ENCODE data around the gene CIRBP. TPM values are rescaled to one million over a fixed set of nuclear protein-coding genes. Genes with fewer than 3 reads are reported as not detected.

The CIRBP gene
- total and polyA plus RNA-seq, 3 donors from 2014 or later = 483 to 661 (median 621) TPM

GRCh38 chr19:1230783-1231489 lies 38.2 kb upstream of the CIRBP start:
- H3K9me3 ChIP-seq = no peaks in the 10 kb centered on the region
- no peaks in the 10 kb centered on the region for H3K27me3 ChIP-seq
- WGBS, 2 donors = 62 to 83% methylated on average over 29 to 38 of the region's 38 CpGs
- TF ChIP-seq POLR2A (IDR thresholded peaks at IDR 0.05) = no peak
- no peak for TF ChIP-seq CTCF (IDR thresholded peaks at IDR 0.05)
- no peaks in the 10 kb centered on the region for H3K36me3 ChIP-seq (ENCODE audit: low read depth, missing control alignments)
- intact Hi-C loops (cut with DNase I; ENCODE audit: low total_unique reads) = no loop called here
- no peak overlapping the region for H3K4me3 ChIP-seq
- H3K4me1 ChIP-seq = peaks cover 18% of the 10 kb centered on the region
- H3K27ac ChIP-seq = no peak overlapping the region
- no peak for DNase-seq

- no peaks in the 10 kb centered on the region for H3K27me3 ChIP-seq
- no peak for DNase-seq
- WGBS, 2 donors = 79 to 89% methylated on average over 5 to 15 of the region's 15 CpGs
- H3K9me3 ChIP-seq = no peaks in the 10 kb centered on the region
- no peaks in the 10 kb centered on the region for H3K36me3 ChIP-seq (ENCODE audit: low read depth, missing control alignments)
- TF ChIP-seq POLR2A (IDR thresholded peaks at IDR 0.05) (no peak), CTCF (IDR thresholded peaks at IDR 0.05) (no peak)
- H3K27ac ChIP-seq = peak overlapping the region in 1 of 2 donors; percentile 39
- no peak overlapping the region for H3K4me3 ChIP-seq
- peaks cover 20% of the 10 kb centered on the region for H3K4me1 ChIP-seq
- intact Hi-C loops (cut with DNase I; ENCODE audit: low total_unique reads) = no loop called here
Observed at GRCh38 chr19:1231729-1232637, 37.1 kb upstream of the CIRBP start.

GRCh38 chr19:1232652-1233072 lies 36.5 kb upstream of the CIRBP start:
- no peaks in the 10 kb centered on the region for H3K36me3 ChIP-seq (ENCODE audit: low read depth, missing control alignments)
- DNase-seq = peak; percentile 77
- peak overlapping the region in 1 of 2 donors; percentile 39 for H3K27ac ChIP-seq

GRCh38 chr19:1233115-1233667 lies 35.9 kb upstream of the CIRBP start:
- H3K36me3 ChIP-seq (ENCODE audit: low read depth, missing control alignments) = no peaks in the 10 kb centered on the region
- no peaks in the 10 kb centered on the region for H3K9me3 ChIP-seq
- WGBS, 2 donors = 49 to 62% methylated on average over 3 to 24 of the region's 24 CpGs
- intact Hi-C loops (cut with DNase I; ENCODE audit: low total_unique reads) = no loop called here
- no peaks in the 10 kb centered on the region for H3K27me3 ChIP-seq
- no peak for DNase-seq
- H3K4me1 ChIP-seq = peaks cover 27% of the 10 kb centered on the region
- no peak for TF ChIP-seq POLR2A (IDR thresholded peaks at IDR 0.05)
- H3K27ac ChIP-seq = no peak overlapping the region
- H3K4me3 ChIP-seq = no peak overlapping the region

More at GRCh38 chr19:1232652-1233072, 36.5 kb upstream of the CIRBP start:
- no peaks in the 10 kb centered on the region for H3K9me3 ChIP-seq
- no peak overlapping the region for H3K4me3 ChIP-seq
- peaks cover 24% of the 10 kb centered on the region for H3K4me1 ChIP-seq
- TF ChIP-seq POLR2A (IDR thresholded peaks at IDR 0.05) = no peak
- no peak for TF ChIP-seq CTCF (IDR thresholded peaks at IDR 0.05)
- no peaks in the 10 kb centered on the region for H3K27me3 ChIP-seq
- intact Hi-C loops (cut with DNase I; ENCODE audit: low total_unique reads) = no loop called here
- 24 to 55% methylated on average over 4 to 15 of the region's 15 CpGs for WGBS, 2 donors
